ENCODE data around the gene PLCD4. TPM values are rescaled to one million over a fixed set of nuclear protein-coding genes. Genes with fewer than 3 reads are reported as not detected.

PLCD4 gene
- total and polyA plus RNA-seq, 10 of the 15 experiments (the other 5 are each of a cell fraction or from before 2014, with no cell fraction given) = under 0.01 to 1.5 (median 0.23) TPM; not detected in 2

GRCh38 chr2:218569038-218569431 is 38.7 kb upstream of the PLCD4 start (continued):
- no peak for TF ChIP-seq ZBTB11 (CRISPR knock-in tag; IDR thresholded peaks at IDR 0.05)
- no peak for TF ChIP-seq ZNF207 (IDR thresholded peaks at IDR 0.05; ENCODE audit: borderline replicate concordance)
- peak in 1 of 2 experiments; percentile 36; a peak in 1 of 4 replicates for TF ChIP-seq BHLHE40 (IDR thresholded peaks at IDR 0.05; ENCODE audit: borderline replicate concordance in 1 of 2, low read depth in 2 of 2, low read length in 1 of 2)
- no peak for TF ChIP-seq E2F8 (IDR thresholded peaks at IDR 0.05; ENCODE audit: low read depth, partially characterized antibody)
- TF ChIP-seq NFIC (IDR thresholded peaks at IDR 0.05; ENCODE audit: low read depth, low read length) = no peak
- TF ChIP-seq RUNX3 (IDR thresholded peaks at IDR 0.05; ENCODE audit: low read length) = no peak; the same call in none of the 2 replicates
- TF ChIP-seq JUNB (IDR thresholded peaks at IDR 0.05) = no peak
- TF ChIP-seq MYC (IDR thresholded peaks at IDR 0.05; ENCODE audit: insufficient read depth, insufficient read length, insufficient replicate concordance, low read length, severe bottlenecking) = no peak
- no peak for TF ChIP-seq HDAC2 (IDR thresholded peaks at IDR 0.05)
- no peak for TF ChIP-seq ZNF217 (IDR thresholded peaks at IDR 0.05)
- no peak for TF ChIP-seq RB1 (IDR thresholded peaks at IDR 0.05; ENCODE audit: borderline replicate concordance)
- TF ChIP-seq PAX8 (IDR thresholded peaks at IDR 0.05) = no peak
- no peak for TF ChIP-seq MEF2A (IDR thresholded peaks at IDR 0.05; ENCODE audit: insufficient read depth, low read depth, low read length)
- TF ChIP-seq NFYB (IDR thresholded peaks at IDR 0.05; ENCODE audit: insufficient read depth, low read depth, low read length) = no peak
- TF ChIP-seq YBX1 (IDR thresholded peaks at IDR 0.05) = no peak
- no peak for TF ChIP-seq SPI1 (IDR thresholded peaks at IDR 0.05; ENCODE audit: borderline replicate concordance, insufficient read depth, low read depth, low read length)
- no peak for TF ChIP-seq MTA2 (IDR thresholded peaks at IDR 0.05; ENCODE audit: low read depth)
- TF ChIP-seq E4F1 (IDR thresholded peaks at IDR 0.05; ENCODE audit: borderline replicate concordance, partially characterized antibody) = no peak
- TF ChIP-seq FOXM1 (IDR thresholded peaks at IDR 0.05; ENCODE audit: low read depth, low read length) = no peak
- no peak for TF ChIP-seq ETV6 (conservative IDR thresholded peaks at IDR 0.05 in 1 of 2, IDR thresholded peaks at IDR 0.05 in 1 of 2; ENCODE audit: borderline replicate concordance in 1 of 2, low read depth in 1 of 2)
- no peak for TF ChIP-seq ZNF274 (IDR thresholded peaks at IDR 0.05; ENCODE audit: insufficient read depth, insufficient read length)
- TF ChIP-seq EED (IDR thresholded peaks at IDR 0.05; ENCODE audit: low read depth) = no peak
- TF ChIP-seq HDGF (IDR thresholded peaks at IDR 0.05) = no peak
- no peak for TF ChIP-seq ZNF24 (IDR thresholded peaks at IDR 0.05)

All from GM12878 (cell line).